ENCODE measurements around the gene IFFO2.

The IFFO2 gene

DNA sequence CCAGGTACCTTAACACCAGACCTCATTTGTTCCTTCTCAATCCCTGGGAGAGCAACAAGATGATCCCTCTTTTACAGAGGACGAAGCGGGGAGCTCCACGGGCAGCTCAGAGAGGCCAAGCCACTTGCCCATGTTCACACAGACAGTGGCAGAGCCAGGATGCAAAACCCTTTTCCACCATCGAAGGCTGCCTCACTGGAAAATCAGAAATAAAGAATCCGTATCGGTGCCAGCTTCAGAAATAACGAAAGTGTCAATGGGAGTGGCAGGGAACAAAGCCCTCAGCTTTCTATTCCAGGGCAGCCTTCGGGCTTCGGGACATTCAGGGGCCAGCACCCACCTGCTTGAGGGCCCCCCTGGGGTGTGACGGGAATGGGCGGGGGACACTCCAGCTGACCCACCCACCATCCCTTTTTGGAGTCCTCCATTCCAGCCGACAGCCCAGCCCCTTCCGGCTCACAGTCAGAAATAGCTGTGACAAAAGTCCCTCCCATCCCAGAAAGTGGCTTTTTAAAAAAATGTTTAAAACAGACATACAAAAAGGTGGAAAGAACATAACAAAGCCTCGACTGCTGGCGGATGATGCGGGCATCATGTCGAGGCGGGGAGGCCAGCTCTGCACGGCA, 6.0 kb downstream of the IFFO2 start:
- peak; percentile 64 for DNase-seq (ENCODE audit: low spot score)

DNA sequence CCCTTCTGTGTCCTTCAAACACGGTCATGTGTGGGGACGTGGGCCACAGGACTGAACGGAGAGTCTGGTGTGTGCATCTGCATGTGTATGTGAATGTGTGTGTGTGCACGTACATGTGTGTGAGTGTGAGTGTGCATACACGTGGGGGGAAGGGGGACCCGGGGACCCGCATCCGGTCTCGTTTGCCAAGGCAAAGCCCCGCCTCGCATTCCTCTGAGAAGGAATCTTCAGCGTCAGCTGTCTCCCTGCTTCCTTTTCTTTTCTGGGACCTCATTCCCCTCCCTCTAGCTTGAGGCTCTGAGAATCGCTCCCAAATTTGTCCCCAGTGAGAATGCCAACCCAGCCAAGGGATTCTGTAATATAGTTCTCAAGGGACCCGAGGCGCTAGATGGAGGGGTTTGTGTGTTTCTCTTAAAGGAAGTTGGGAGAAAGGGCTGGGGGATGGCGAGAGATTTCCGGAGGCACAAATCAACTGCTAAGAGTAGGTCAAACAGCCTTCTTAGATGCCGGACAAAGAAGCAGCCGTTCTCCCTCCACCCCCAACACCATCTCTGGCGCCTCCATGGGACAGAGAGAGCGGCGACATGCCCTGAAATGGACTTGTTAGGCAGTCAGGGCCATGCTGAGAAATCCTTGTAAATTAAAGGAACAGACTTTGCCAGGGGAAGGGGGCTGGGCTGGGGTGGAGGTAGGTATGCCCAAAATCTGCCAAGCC, 6.6 kb downstream of the IFFO2 start:
- DNase-seq (ENCODE audit: low spot score): no peak

- no peak for DNase-seq (ENCODE audit: low spot score)
Measured at GRCh38 chr1:18948913-18949685, 7.4 kb downstream of the IFFO2 start.

GRCh38 chr1:18948048-18948912, 8.2 kb downstream of the IFFO2 start:
- DNase-seq (ENCODE audit: low spot score): peak; percentile 76

DNA sequence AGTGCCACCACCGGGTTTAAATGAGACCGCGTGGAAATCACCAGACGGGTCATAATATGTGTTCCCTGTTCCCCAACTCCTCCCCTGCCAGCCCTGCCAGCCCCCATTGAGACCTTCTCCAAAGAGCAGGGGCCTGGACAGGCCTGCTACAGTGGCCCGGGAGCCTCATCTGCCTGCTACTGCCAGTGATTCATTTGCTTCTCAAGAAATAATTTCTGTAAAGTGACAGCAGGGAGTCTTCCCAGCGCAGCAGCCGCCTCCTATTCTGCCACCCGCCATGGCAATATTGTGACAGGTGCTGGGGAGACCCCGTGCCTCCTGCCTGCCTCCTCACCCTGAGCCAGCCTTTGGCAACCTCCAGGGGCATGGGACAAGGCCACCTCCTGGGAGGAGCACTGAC, 8.9 kb downstream of the IFFO2 start:
- DNase-seq (ENCODE audit: low spot score): no peak

DNA sequence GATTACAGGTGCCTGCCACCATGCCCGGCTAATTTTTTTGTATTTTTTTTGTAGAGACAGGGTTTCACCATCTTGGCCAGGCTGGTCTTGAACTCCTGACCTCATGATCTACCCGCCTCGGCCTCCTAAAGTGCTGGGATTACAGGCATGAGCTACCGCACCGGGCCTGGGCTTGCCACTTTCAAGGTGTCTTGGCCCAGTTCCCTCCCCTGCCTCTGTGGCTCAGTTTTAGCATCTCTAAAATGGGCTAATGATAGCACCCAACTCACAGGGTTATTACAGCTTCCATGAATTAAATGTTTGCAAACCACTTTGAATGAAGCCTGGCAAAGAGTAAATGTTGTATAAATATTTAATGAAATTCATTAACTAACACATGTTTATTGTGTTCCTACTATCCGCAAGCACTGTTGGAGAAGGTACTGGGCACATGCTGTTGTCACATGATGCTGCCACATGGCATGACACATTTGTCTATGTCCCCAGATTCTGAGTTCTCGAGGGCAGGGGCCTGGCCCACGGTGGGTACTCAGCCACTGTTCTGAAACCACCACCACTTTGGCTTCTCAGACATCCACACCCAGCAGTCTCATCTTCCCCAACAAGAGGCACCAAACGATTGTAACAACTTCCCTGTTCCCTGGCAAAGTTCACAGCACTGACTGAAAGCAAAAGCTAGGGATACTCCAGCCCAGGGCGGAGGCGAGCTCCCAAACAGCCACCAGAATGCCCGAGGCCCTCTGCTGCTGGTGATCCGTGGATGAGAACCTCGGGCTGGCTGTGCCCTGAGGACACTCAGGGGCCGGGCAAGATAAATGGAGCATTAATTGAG, 9.7 kb downstream of the IFFO2 start:
- DNase-seq (ENCODE audit: low spot score): no peak

DNA sequence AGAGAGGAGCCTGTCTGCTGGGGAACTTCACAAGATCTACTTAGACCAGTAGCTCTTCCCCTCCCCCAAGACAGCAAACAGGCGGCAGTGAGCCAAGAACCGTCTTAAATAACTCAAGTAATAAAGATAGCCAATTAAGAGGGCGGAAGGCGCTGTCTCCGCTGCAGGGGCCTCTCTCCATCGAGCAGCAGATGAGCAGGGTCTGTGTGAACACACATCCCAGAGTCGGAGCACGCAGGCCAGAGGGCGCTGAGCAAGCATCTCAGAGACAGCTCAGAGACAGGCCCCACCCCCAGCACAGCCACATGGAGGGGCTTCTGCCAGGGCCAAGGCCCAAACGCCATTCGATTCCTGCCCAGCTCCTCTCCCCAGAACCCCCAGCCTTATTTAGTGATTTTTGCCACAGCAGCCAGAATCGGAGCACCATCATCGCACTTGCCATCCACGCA, 11.1 kb downstream of the IFFO2 start:
- no peak for DNase-seq (ENCODE audit: low spot score)

- DNase-seq (ENCODE audit: low spot score): no peak
Measured at GRCh38 chr1:18944810-18945209, 11.7 kb downstream of the IFFO2 start.

GRCh38 chr1:18943914-18944572, 12.4 kb downstream of the IFFO2 start:
- DNase-seq (ENCODE audit: low spot score): no peak

GRCh38 chr1:18943162-18943561, 13.3 kb downstream of the IFFO2 start:
- DNase-seq (ENCODE audit: low spot score): no peak

DNA sequence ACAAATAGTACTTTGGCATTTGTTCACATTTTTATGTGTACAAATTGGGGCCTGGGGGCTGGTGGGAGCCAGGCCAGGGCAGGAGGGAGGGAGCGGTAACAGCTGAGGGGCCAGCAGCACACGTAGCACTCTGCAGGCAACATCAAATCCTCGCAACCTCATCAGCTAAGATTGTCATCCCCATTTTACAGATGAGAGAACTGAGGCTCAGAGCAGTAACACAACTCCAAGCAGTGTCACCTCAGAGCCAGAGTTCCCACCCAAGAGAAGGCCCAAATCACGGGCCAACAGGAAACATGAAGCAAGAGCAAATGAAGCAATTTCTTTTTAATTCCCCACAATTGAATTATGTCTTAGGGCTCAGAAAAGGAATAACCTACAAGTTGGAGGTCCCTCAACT, 14.1 kb downstream of the IFFO2 start:
- no peak for DNase-seq (ENCODE audit: low spot score)

DNA sequence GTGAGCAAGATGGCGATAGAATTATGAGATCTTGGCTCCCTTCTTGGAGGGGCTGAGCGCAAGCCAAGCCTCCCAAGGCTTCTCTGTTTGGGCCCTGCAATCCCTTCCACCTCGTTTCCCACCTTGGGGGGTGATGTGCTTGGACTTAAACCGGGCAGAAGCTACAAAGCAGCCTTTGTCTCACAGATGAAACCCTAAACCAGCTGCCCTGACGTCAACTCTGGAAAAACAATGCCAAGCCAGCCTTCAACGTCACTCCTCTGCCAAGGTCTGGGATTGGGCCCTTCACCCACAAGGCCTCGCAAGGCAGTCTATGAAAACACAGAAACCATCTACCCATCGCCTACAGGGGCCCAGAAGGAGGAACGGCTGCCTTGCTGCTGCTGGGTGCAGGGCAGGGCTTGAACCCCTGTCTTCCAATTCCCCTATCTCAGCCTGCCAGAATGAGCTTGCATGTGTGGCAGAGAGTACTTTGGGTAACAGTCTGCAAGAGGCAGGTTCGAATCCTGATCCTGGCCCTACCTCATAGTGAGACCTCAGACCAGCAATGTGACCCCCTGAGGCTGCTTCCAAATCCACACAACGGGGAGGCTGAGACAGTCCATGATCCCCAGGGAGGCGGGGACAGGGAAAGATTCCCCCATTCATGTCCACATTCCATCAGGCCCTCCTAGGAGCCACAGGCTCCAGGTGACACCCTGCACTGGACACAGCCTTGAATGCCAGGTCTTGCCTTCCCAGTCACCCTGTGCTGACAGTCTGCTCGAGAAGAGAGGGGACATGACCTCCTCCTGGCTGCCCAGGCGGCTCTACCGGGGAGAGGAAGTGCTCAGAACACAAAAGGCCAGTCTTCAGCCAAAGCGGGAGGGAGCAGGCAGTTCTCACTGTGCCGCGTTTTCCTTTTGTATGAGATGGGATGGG, 15.0 kb downstream of the IFFO2 start:
- DNase-seq (ENCODE audit: low spot score): no peak

- no peak for DNase-seq (ENCODE audit: low spot score)
Measured at GRCh38 chr1:18940303-18941020, 16.0 kb downstream of the IFFO2 start.

- DNase-seq (ENCODE audit: low spot score): no peak
Measured at GRCh38 chr1:18939398-18940302, 16.8 kb downstream of the IFFO2 start.

GRCh38 chr1:18938707-18939070, 17.8 kb downstream of the IFFO2 start:
- no peak for DNase-seq (ENCODE audit: low spot score)

- DNase-seq (ENCODE audit: low spot score): no peak
Measured at GRCh38 chr1:18938008-18938706, 18.3 kb downstream of the IFFO2 start.

- DNase-seq (ENCODE audit: low spot score): no peak
Measured at GRCh38 chr1:18937539-18937938, 18.9 kb downstream of the IFFO2 start.
